NT2/D1 (cell line): ENCODE results near the gene GSTCD.

Experiments used
- SUZ12 ChIP-seq: IDR thresholded peaks from 2 replicates; pipeline ENCODE4 v1.6.1; 2011; ENCODE audit not compliant: insufficient read length, insufficient read depth; ENCODE audit errors: extremely low read depth
- ZNF274 ChIP-seq: IDR thresholded peaks from 2 replicates; pipeline ENCODE4 v1.6.1; 2011; ENCODE audit warnings: mild to moderate bottlenecking, low read depth, low read length

GRCh38 chr4:105707782-105708180, 803 bp upstream of the GSTCD start:
- no peak for TF ChIP-seq ZNF274
- TF ChIP-seq SUZ12 = no peak
